Ovary (tissue), 9 donors: ENCODE results near the gene SCARB2. TPM values are rescaled to one million over a fixed set of nuclear protein-coding genes. Genes with fewer than 3 reads are reported as not detected.

ENCODE experiments used
- DNase-seq, 5 donors: peaks; one replicate each; pipeline ENCODE4 v3.0.0-alpha.2; 2019 to 2020
- H3K27ac ChIP-seq, 2 donors: fragments of 200-600 bp; one replicate each; pipeline versions ENCODE4 v1.5.1 to v1.8.0; 2019 to 2022
- H3K27me3 ChIP-seq: fragments of 200-600 bp; one replicate; pipeline ENCODE4 v1.8.0; 2022
- H3K36me3 ChIP-seq: fragments of 200-600 bp; sonication (generic); one replicate; pipeline ENCODE4 v1.5.1; 2019
- H3K4me1 ChIP-seq: one replicate; pipeline ENCODE4 v1.8.1; 2013; ENCODE audit warnings: mild to moderate bottlenecking, moderate library complexity; ENCODE audit not compliant: insufficient read depth
- H3K4me3 ChIP-seq: fragments of 200-600 bp; sonication (generic); one replicate; pipeline ENCODE4 v1.5.1; 2017
- H3K9me3 ChIP-seq, 2 donors: fragments of 200-600 bp in 1 of 2; sonication (generic) in 1 of 2; one replicate each; pipeline versions ENCODE4 v1.5.1 to v1.8.1; 2013 to 2019; ENCODE audit warnings: mild to moderate bottlenecking in 1 of 2, moderate library complexity in 1 of 2
- EP300 ChIP-seq: sonication (generic); formaldehyde crosslinking; IDR thresholded peaks from one replicate; pipeline ENCODE4 v1.6.1; 2017; ENCODE audit warnings: antibody characterized with exemption
- POLR2A ChIP-seq: fragments of 450-650 bp; IDR thresholded peaks from one replicate; pipeline ENCODE4 v1.6.1; 2017; ENCODE audit warnings: antibody characterized with exemption, mild to moderate bottlenecking, moderate library complexity
- WGBS, 3 donors: extraction: QIAGEN DNeasy Blood & Tissue Kit in 1 of 3; methylation state at CpG; one replicate each; pipeline versions ENCODE4 v1.1.5 to v1.1.7; 2013 to 2017; 5-methylcytosine and 5-hydroxymethylcytosine counted together
- intact Hi-C, 4 donors: fragments of 100-400 bp; cut with DNase I; formaldehyde crosslinking; loops; one replicate each; pipeline versions ENCODE4 v1.11.0 to v1.15.1; 2022 to 2023
- polyA plus RNA-seq, 2 donors: library from polyadenylated mRNA; stranded (reverse); fragments of 200-250 nt in 1 of 2; fragments of 350-450 nt in 1 of 2; fragmentation: Illumina TruSeq in 1 of 2; extraction: RNeasy Lipid Tissue Mini Kit (QIAGEN cat#74804) in 1 of 2; gene quantifications; one replicate each; pipeline ENCODE4 v1.2.3, GENCODE V29; 2013 to 2014
- total RNA-seq, 7 donors: library from RNA; depleted of rRNA in 2 of 7; stranded (reverse); fragments of >200 nt in 2 of 7; fragmentation: NEBNext Ultra II Directional in 3 of 7; extraction: Animal tissue kit (Norgen Biotek cat#: 25700) in 3 of 7; gene quantifications; one replicate each; pipeline versions ENCODE4 v1.1.0 to v1.2.4, GENCODE V29; 2016 to 2023
- TF ChIP-seq, protein P1 (sequence below), 3 donors: fragments of 450-650 bp in 2 of 3; fragments of 200-600 bp in 1 of 3; IDR thresholded peaks; one replicate each; pipeline versions ENCODE4 v1.5.1 to v1.8.0; 2016 to 2022; ENCODE audit warnings: antibody characterized with exemption in 3 of 3, mild to moderate bottlenecking in 1 of 3
- donor health status: DM: no; HTN: no; CAD: no; lungs with moderate emphysema.
- donor health status: DM: no; HTN: no; CAD: no.
- donor health status: Bipolar disorder and iron deficiency.
- donor health status: DM: yes; HTN: yes; CAD: no.
- donor health status: DM: no; HTN: no; CAD: no.
- donor health status: DM: yes; HTN: yes; CAD: no.

The SCARB2 gene
- total and polyA plus RNA-seq, 9 donors: 83.1 to 239 (median 132) TPM

DNA sequence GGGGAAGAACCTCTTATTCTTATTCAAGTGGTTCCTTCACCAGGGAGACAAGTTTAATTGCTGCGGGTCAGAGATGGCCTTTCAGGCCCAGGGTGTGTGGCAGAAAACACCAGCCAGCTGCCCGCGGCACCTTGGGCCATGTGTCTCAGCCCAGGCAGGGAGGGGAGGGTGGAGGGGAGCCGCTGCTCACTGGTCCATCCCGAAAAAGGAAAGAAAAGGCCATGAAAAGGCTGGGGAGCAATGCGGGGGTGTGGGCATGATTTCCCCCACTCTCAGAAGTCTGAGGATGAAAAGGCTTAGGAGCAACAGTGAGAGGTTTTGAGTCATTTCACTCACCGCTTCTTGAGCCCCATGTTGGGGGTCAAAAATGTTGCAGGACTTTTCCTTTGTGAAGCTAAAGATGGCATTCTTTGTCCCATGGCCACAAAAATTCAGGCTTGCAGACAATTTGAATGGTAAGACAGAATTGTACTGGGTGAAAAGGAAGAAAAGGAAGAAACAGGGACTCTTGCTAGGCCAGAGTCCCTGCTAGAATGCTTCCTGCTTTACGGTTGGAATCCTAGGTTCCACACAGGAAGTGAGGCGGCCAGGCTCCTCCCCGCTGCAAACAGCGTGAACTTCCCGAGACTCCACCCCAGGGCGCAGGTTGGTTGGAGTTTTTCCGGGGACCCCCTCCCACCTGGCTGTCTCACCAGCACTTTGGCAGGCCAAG, 20.5 kb upstream of the SCARB2 start:
- Histone ChIP-seq H3K27me3 (no peaks in the 10 kb centered on the region), H3K9me3 (no peaks in the 10 kb centered on the region), H3K4me3 (no peak overlapping the region), H3K27ac (no peak overlapping the region), H3K36me3 (no peaks in the 10 kb centered on the region), H3K4me1 (peaks cover 5% of the 10 kb centered on the region)
- TF ChIP-seq EP300 (no peak), POLR2A (no peak)
- TF ChIP-seq, protein P1, sequence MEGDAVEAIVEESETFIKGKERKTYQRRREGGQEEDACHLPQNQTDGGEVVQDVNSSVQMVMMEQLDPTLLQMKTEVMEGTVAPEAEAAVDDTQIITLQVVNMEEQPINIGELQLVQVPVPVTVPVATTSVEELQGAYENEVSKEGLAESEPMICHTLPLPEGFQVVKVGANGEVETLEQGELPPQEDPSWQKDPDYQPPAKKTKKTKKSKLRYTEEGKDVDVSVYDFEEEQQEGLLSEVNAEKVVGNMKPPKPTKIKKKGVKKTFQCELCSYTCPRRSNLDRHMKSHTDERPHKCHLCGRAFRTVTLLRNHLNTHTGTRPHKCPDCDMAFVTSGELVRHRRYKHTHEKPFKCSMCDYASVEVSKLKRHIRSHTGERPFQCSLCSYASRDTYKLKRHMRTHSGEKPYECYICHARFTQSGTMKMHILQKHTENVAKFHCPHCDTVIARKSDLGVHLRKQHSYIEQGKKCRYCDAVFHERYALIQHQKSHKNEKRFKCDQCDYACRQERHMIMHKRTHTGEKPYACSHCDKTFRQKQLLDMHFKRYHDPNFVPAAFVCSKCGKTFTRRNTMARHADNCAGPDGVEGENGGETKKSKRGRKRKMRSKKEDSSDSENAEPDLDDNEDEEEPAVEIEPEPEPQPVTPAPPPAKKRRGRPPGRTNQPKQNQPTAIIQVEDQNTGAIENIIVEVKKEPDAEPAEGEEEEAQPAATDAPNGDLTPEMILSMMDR (IDR thresholded peaks at IDR 0.05): no peak
- no peak for DNase-seq
- WGBS, 3 donors: 81 to 89% (median 84%) methylated on average over 14 of the region's 14 CpGs
- intact Hi-C loops: no loop called here

DNA sequence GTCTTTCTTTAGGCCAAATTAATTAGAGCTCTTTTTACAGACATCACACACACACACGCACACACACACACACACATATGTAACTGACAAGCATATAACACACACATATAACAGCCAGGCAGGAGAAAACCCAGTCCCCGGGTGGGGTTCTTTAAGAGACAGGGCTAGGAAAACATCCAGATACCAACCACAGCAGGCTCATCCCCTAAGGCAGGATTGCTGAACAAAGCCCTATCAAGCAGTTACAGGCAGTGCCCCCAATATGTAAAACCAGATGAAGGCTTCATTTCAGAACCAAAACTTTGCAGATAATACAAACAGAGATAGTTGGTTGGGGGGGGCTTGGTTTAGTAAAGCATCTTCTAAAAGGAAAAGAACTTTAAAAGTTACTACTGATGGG, 19.9 kb upstream of the SCARB2 start:
- no peak overlapping the region for H3K4me3 ChIP-seq
- H3K9me3 ChIP-seq: no peaks in the 10 kb centered on the region
- no peaks in the 10 kb centered on the region for H3K27me3 ChIP-seq
- TF ChIP-seq EP300 (no peak), POLR2A (no peak)
- TF ChIP-seq, protein P1 (IDR thresholded peaks at IDR 0.05): no peak
- intact Hi-C loops: no loop called here
- 25 to 34% (median 29%) methylated on average over 2 of the region's 2 CpGs for WGBS, 3 donors
- H3K36me3 ChIP-seq: no peaks in the 10 kb centered on the region
- H3K27ac ChIP-seq: no peak overlapping the region
- DNase-seq: no peak
- H3K4me1 ChIP-seq: peaks cover 5% of the 10 kb centered on the region

- intact Hi-C loops: no loop called here
- TF ChIP-seq POLR2A: no peak
- no peak for TF ChIP-seq EP300
- TF ChIP-seq, protein P1 (IDR thresholded peaks at IDR 0.05): no peak
- WGBS, 3 donors: 35 to 49% (median 38%) methylated on average over 4 of the region's 4 CpGs
These were observed 19.5 kb upstream of the SCARB2 start for GRCh38 chr4:76233083-76233482.

GRCh38 chr4:76232681-76233080, 19.1 kb upstream of the SCARB2 start:
- no peak overlapping the region for H3K27ac ChIP-seq

More at GRCh38 chr4:76233083-76233482, 19.5 kb upstream of the SCARB2 start:
- no peak for DNase-seq
- peaks cover 5% of the 10 kb centered on the region for H3K4me1 ChIP-seq
- no peak overlapping the region for H3K27ac ChIP-seq
- no peaks in the 10 kb centered on the region for H3K9me3 ChIP-seq
- no peaks in the 10 kb centered on the region for H3K36me3 ChIP-seq
- H3K4me3 ChIP-seq: no peak overlapping the region
- no peaks in the 10 kb centered on the region for H3K27me3 ChIP-seq

More at GRCh38 chr4:76232681-76233080, 19.1 kb upstream of the SCARB2 start:
- Histone ChIP-seq H3K27me3 (no peaks in the 10 kb centered on the region), H3K4me3 (no peak overlapping the region), H3K4me1 (peaks cover 5% of the 10 kb centered on the region), H3K9me3 (no peaks in the 10 kb centered on the region), H3K36me3 (no peaks in the 10 kb centered on the region)
- WGBS, 3 donors: 34 to 48% (median 40%) methylated on average over 1 of the region's 1 CpG
- intact Hi-C loops: no loop called here
- no peak for DNase-seq
- TF ChIP-seq, protein P1 (IDR thresholded peaks at IDR 0.05): no peak
- no peak for TF ChIP-seq EP300
- no peak for TF ChIP-seq POLR2A
